Measurements from ENCODE around the gene ZNF212.

GRCh38 chr7:149253665-149254064 is 14.2 kb downstream of the ZNF212 start:
- TF ChIP-seq POLR2A (IDR thresholded peaks at IDR 0.05), result no peak
- no peak for TF ChIP-seq CTCF (IDR thresholded peaks at IDR 0.05)

Measured in lower leg skin (tissue), 3 donors.